HepG2 (cell line): ENCODE data around the gene NDOR1. TPM values are rescaled to one million over a fixed set of nuclear protein-coding genes. Genes with fewer than 3 reads are reported as not detected.

Experiments used
- BCL6 ChIP-seq: IDR thresholded peaks from 2 replicates; pipeline ENCODE4 v1.6.1; 2016; ENCODE audit warnings: missing genetic modification reagents, missing compliant biosample characterization
- EZH2 ChIP-seq: conservative IDR thresholded peaks from 2 replicates; pipeline ENCODE4 v1.6.1; 2012; ENCODE audit warnings: mild to moderate bottlenecking, low read depth, low read length, moderate library complexity
- IKZF1 ChIP-seq: fragments of 450-650 bp; IDR thresholded peaks from 2 replicates; pipeline ENCODE4 v1.7.1; 2016
- RERE ChIP-seq: IDR thresholded peaks from 2 replicates; pipeline ENCODE4 v1.6.1; 2016; ENCODE audit warnings: low read depth, missing genetic modification reagents, missing compliant biosample characterization
- RORA ChIP-seq: sonication (generic); formaldehyde crosslinking; IDR thresholded peaks from 2 replicates; pipeline ENCODE4 v1.5.0; 2020; ENCODE audit warnings: mild to moderate bottlenecking, missing genetic modification reagents, moderate library complexity
- SRY ChIP-seq: sonication (generic); formaldehyde crosslinking; IDR thresholded peaks from 2 replicates; pipeline ENCODE4 v1.8.0; 2022; ENCODE audit warnings: mild to moderate bottlenecking, missing genetic modification reagents
- SYNCRIP ChIP-seq: fragments of 200-400 bp; formaldehyde crosslinking; IDR thresholded peaks from 2 replicates; pipeline ENCODE4 v1.6.1; 2018; ENCODE audit warnings: mild to moderate bottlenecking, low read depth, low read length; ENCODE audit not compliant: insufficient read depth
- ZBTB43 ChIP-seq: sonication (generic); formaldehyde crosslinking; conservative IDR thresholded peaks from 2 replicates; pipeline ENCODE4 v1.4.0; 2020; ENCODE audit warnings: missing genetic modification reagents
- ZNF10 ChIP-seq: sonication (generic); formaldehyde crosslinking; IDR thresholded peaks from 2 replicates; pipeline ENCODE4 v1.4.0; 2020; ENCODE audit warnings: mild to moderate bottlenecking, low read depth, missing genetic modification reagents, borderline replicate concordance
- ZNF383 ChIP-seq: sonication (generic); formaldehyde crosslinking; IDR thresholded peaks from 2 replicates; pipeline ENCODE4 v1.4.0; 2020; ENCODE audit warnings: missing genetic modification reagents, mild to moderate bottlenecking, borderline replicate concordance
- ZNF687 ChIP-seq: sonication (generic); formaldehyde crosslinking; IDR thresholded peaks from 2 replicates; pipeline ENCODE4 v1.5.1; 2020; ENCODE audit warnings: mild to moderate bottlenecking, missing genetic modification reagents, moderate library complexity
- ZNF773 ChIP-seq: sonication (generic); formaldehyde crosslinking; IDR thresholded peaks from 2 replicates; pipeline ENCODE4 v1.4.0; 2020; ENCODE audit warnings: missing genetic modification reagents, borderline replicate concordance
- ZZZ3 ChIP-seq: sonication (generic); formaldehyde crosslinking; IDR thresholded peaks from 2 replicates; pipeline ENCODE4 v1.4.0; 2020; ENCODE audit warnings: missing genetic modification reagents, mild to moderate bottlenecking, borderline replicate concordance
- polyA plus RNA-seq, 8 experiments: library from polyadenylated mRNA; depleted of rRNA in 3 of 8; stranded (reverse) in 7 of 8; unstranded in 1 of 8; fragments of >200 nt; fragmentation: Illumina TruSeq in 4 of 8; extraction: Trizol in 4 of 8; gene quantifications; 2 replicates each; pipeline versions ENCODE4 v1.2.1 to v1.2.3, GENCODE V29; 2011 to 2016; ENCODE audit warnings: low read depth in 4 of 8, missing spikeins in 1 of 8, mixed read lengths in 1 of 8; ENCODE audit not compliant: insufficient read depth in 1 of 8
- total RNA-seq, 5 experiments: library from RNA; depleted of rRNA; stranded (reverse); fragments of >200 nt; fragmentation: Illumina TruSeq; extraction: Trizol; gene quantifications; 2 replicates each; pipeline ENCODE4 v1.2.3, GENCODE V29; 2016; ENCODE audit warnings: low read depth in 1 of 5
- TF ChIP-seq, protein P1 (sequence below): sonication (generic); formaldehyde crosslinking; IDR thresholded peaks from 2 replicates; pipeline ENCODE4 v1.4.0; 2020; ENCODE audit warnings: missing genetic modification reagents, borderline replicate concordance

The NDOR1 gene
- total and polyA plus RNA-seq, 2 of the 13 experiments (the other 11 are each of a cell fraction or from before 2014, with no cell fraction given): 3.6 to 8.7 TPM

- TF ChIP-seq RERE (CRISPR knock-in tag) (no peak), BCL6 (CRISPR knock-in tag) (peak; percentile 43; the same call in 1 of the 2 replicates), ZNF687 (no peak; the same call in 1 of the 2 replicates), SRY (CRISPR knock-in tag) (peak; percentile 27; the same call in 1 of the 2 replicates), ZNF10 (CRISPR knock-in tag) (no peak), ZBTB43 (peak; percentile 46; the same call in 1 of the 2 replicates), ZZZ3 (no peak), IKZF1 (no peak), EZH2 (no peak), ZNF773 (CRISPR knock-in tag) (peak; percentile 96), RORA (CRISPR knock-in tag) (no peak), ZNF383 (CRISPR knock-in tag) (no peak), SYNCRIP (no peak)
- TF ChIP-seq, protein P1, sequence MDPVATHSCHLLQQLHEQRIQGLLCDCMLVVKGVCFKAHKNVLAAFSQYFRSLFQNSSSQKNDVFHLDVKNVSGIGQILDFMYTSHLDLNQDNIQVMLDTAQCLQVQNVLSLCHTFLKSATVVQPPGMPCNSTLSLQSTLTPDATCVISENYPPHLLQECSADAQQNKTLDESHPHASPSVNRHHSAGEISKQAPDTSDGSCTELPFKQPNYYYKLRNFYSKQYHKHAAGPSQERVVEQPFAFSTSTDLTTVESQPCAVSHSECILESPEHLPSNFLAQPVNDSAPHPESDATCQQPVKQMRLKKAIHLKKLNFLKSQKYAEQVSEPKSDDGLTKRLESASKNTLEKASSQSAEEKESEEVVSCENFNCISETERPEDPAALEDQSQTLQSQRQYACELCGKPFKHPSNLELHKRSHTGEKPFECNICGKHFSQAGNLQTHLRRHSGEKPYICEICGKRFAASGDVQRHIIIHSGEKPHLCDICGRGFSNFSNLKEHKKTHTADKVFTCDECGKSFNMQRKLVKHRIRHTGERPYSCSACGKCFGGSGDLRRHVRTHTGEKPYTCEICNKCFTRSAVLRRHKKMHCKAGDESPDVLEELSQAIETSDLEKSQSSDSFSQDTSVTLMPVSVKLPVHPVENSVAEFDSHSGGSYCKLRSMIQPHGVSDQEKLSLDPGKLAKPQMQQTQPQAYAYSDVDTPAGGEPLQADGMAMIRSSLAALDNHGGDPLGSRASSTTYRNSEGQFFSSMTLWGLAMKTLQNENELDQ (CRISPR knock-in tag): peak; percentile 84; the same call in 1 of the 2 replicates
These were observed 35.5 kb downstream of the NDOR1 start, which contains the start of gene TUBB4B (continued) for GRCh38 chr9:137240841-137241489.
